HEK293T (cell line): ENCODE measurements around the gene ANO10.

Source experiments
- FOXK2 ChIP-seq: fragments of 450-650 bp; IDR thresholded peaks from 2 replicates; pipeline ENCODE4 v1.6.1; 2016; ENCODE audit warnings: mild to moderate bottlenecking
- NFRKB ChIP-seq: fragments of 450-650 bp; IDR thresholded peaks from 2 replicates; pipeline ENCODE4 v1.6.1; 2016; ENCODE audit warnings: mild to moderate bottlenecking, moderate library complexity

DNA sequence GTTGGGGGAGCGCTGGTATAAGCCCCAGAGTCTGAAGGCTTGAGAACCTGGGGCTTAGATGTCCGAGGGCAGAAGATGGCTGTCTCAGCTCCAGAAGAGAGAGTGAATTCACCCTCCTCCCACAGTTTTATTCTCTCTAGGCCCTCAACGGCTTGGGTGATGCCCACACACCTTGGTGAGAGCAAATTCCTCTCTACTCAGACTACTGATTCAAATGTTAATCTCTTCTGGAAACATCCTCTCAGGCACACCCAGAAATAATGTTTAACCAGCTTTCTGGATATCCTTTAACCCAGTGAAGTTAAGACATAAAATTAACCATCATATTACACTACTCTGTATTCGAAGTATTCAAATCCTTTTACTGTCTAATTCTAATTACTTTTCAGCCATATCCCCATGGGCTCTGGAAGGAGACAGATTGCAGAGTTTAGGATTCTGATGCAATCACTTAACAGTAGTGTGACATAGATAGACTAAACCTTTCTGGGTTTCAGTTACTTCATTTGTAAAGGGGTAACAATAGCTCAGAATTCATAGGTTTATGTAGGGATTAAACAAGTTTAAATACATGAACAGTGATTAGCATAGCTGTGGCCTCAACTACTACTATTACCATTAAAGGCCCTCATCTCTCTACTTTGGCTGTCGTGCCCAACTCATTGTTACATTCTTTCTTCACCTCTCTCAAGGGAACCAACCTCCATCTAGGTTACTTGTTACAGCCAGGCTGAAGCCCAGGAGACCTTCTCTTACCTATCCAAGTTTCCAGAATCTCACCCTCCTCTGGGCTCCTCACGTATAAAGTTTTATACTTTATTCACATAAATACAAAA is 25.7 kb upstream of the ANO10 start:
- TF ChIP-seq FOXK2, result no peak
- TF ChIP-seq NFRKB, result no peak
